Gastroesophageal sphincter (tissue), 3 donors: Measurements from ENCODE around the gene DDX51.

Source experiments
- CTCF ChIP-seq, 4 experiments: fragments of 200-600 bp in 2 of 4; fragments of 450-650 bp in 2 of 4; sonication (generic) in 1 of 4; IDR thresholded peaks; one replicate each; pipeline ENCODE4 v1.5.1; 2017 to 2019; ENCODE audit warnings: antibody characterized with exemption in 4 of 4, mild to moderate bottlenecking in 2 of 4, moderate library complexity in 2 of 4
- EP300 ChIP-seq: sonication (generic); formaldehyde crosslinking; IDR thresholded peaks from one replicate; pipeline ENCODE4 v1.6.1; 2017; ENCODE audit warnings: antibody characterized with exemption, mild to moderate bottlenecking

- TF ChIP-seq CTCF (IDR thresholded peaks at IDR 0.05) (no peak), EP300 (no peak)
These were observed 18.4 kb downstream of the DDX51 start for GRCh38 chr12:132125736-132126135.
